Neutrophil (primary cell): ENCODE data around the gene UCN.

ENCODE experiments used
- H3K27ac ChIP-seq: fragments of 200-600 bp; sonication (generic); 2 replicates; pipeline ENCODE4 v1.5.1; 2016; ENCODE audit warnings: mild to moderate bottlenecking, moderate library complexity
- H3K27me3 ChIP-seq: fragments of 200-600 bp; sonication (generic); 2 replicates; pipeline ENCODE4 v1.6.0; 2016; ENCODE audit warnings: mild to moderate bottlenecking
- H3K36me3 ChIP-seq: fragments of 200-600 bp; sonication (generic); 2 replicates; pipeline ENCODE4 v1.5.1; 2017
- H3K4me1 ChIP-seq, 2 experiments: fragments of 200-600 bp in 1 of 2; sonication (generic) in 1 of 2; 1 replicate in 1 of 2; 2 replicates in 1 of 2; pipeline versions ENCODE4 v1.5.1 to v1.6.1; 2013 to 2016; ENCODE audit warnings: low read depth in 1 of 2, low read length in 1 of 2, mild to moderate bottlenecking in 1 of 2, moderate library complexity in 1 of 2; ENCODE audit not compliant: control insufficient read depth in 1 of 2, insufficient read depth in 1 of 2
- H3K4me3 ChIP-seq, 2 experiments: fragments of 200-600 bp in 1 of 2; sonication (generic) in 1 of 2; 1 replicate in 1 of 2; 2 replicates in 1 of 2; pipeline ENCODE4 v1.5.1; 2013 to 2016; ENCODE audit warnings: low read depth in 1 of 2, low read length in 1 of 2, mild to moderate bottlenecking in 1 of 2, moderate library complexity in 1 of 2
- H3K9me3 ChIP-seq: fragments of 200-600 bp; sonication (generic); 2 replicates; pipeline ENCODE4 v1.5.1; 2016
- TF ChIP-seq, protein P1 (sequence below): fragments of 200-600 bp; sonication (generic); IDR thresholded peaks from 2 replicates; pipeline ENCODE4 v1.5.1; 2016; ENCODE audit warnings: antibody characterized with exemption

UCN gene

DNA sequence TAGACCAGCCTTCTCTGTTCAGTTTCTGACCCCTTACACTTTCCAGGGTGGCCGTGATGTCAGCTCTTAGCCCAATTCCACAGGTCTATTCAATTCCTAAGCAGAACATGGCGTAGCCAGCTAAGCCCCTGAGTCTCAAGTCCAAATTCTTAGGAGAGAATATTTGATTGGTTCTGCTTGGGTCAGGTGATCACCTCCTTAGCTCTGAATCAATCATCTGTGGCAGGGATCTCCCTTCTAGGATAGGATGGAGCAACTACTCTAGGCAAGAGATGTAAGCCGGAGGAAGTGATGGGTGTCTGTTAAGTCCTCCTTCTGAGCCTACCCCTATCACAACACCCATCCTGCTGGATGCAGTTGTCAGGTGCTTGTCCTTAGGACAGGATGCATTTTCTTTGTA, 11.1 kb downstream of the UCN start:
- Histone ChIP-seq H3K9me3 (no peaks in the 10 kb centered on the region), H3K4me1 (peaks cover 0 to 4% of the 10 kb centered on the region in 2 experiments), H3K27ac (no peak overlapping the region), H3K4me3 (no peak overlapping the region), H3K27me3 (peaks cover 5% of the 10 kb centered on the region), H3K36me3 (no peaks in the 10 kb centered on the region)
- TF ChIP-seq, protein P1, sequence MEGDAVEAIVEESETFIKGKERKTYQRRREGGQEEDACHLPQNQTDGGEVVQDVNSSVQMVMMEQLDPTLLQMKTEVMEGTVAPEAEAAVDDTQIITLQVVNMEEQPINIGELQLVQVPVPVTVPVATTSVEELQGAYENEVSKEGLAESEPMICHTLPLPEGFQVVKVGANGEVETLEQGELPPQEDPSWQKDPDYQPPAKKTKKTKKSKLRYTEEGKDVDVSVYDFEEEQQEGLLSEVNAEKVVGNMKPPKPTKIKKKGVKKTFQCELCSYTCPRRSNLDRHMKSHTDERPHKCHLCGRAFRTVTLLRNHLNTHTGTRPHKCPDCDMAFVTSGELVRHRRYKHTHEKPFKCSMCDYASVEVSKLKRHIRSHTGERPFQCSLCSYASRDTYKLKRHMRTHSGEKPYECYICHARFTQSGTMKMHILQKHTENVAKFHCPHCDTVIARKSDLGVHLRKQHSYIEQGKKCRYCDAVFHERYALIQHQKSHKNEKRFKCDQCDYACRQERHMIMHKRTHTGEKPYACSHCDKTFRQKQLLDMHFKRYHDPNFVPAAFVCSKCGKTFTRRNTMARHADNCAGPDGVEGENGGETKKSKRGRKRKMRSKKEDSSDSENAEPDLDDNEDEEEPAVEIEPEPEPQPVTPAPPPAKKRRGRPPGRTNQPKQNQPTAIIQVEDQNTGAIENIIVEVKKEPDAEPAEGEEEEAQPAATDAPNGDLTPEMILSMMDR = no peak

DNA sequence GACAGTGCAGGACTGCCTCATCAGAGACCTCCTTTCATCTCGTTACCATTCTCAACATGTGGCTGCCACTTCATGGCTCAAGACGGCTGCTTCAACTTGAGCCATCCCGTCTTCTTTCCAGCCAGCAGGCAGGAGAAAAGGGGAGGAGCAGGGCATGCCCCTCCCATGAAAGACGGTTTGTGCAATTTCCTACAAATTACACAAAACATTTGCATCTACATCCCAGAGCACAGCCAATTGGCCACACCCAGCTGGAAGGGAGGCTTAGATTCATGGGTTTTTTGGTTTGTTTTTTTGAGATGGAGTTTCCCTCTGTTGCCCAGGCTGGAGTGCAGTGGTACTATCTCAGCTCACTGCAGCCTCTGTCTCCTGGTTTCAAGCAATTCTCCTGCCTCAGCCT, 11.8 kb downstream of the UCN start:
- Histone ChIP-seq H3K9me3 (no peaks in the 10 kb centered on the region), H3K4me3 (no peak overlapping the region), H3K27ac (no peak overlapping the region), H3K4me1 (peaks cover 0 to 4% of the 10 kb centered on the region in 2 experiments), H3K36me3 (no peaks in the 10 kb centered on the region), H3K27me3 (peaks cover 12% of the 10 kb centered on the region)
- TF ChIP-seq, protein P1 = no peak

DNA sequence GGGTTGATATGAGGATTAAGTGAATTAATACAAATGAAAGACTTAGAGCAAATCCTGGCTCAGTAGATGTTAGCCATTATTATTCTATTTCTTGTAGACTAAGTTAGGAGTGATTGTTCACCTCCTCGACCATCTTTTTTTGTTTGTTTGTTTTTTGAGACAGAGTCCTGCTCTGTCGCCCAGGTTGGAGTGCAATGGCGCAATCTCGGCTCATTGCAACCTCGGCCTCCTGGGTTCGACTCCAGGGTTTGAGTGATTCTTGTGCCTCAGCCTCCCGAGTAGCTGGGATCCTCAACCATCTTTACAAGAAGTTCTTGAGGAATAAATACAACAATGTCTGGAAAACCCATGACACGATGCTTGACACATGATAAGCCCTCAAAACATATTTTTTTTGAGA, 13.3 kb downstream of the UCN start:
- no peaks in the 10 kb centered on the region for H3K9me3 ChIP-seq
- no peak overlapping the region for H3K27ac ChIP-seq
- peaks cover 0 to 4% of the 10 kb centered on the region in 2 experiments for H3K4me1 ChIP-seq
- TF ChIP-seq, protein P1 = no peak
- H3K27me3 ChIP-seq = peaks cover 26% of the 10 kb centered on the region
- H3K36me3 ChIP-seq = no peaks in the 10 kb centered on the region
- no peak overlapping the region for H3K4me3 ChIP-seq

DNA sequence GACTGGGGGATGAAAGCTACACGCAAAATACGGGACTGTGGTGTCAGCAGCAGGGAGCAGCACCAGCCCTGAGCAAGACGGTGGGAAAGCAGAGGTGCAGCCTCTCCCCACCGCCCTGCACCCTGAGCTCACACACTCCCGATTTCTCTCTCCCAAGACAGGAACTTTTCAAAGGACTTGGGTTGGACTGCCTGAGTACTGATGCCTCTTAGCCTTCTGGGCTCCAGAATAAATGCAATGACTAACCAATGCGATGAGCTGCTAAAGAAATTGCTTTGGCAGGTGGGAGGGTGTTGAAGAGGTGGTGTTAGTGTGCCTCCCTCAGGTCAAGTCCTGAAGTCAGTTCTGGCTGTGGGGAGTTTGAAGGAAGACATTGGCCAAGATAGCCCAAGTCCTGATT, 16.4 kb downstream of the UCN start:
- TF ChIP-seq, protein P1 = no peak
- H3K27ac ChIP-seq = no peak overlapping the region
- peaks cover 0 to 4% of the 10 kb centered on the region in 2 experiments for H3K4me1 ChIP-seq
- H3K9me3 ChIP-seq = no peaks in the 10 kb centered on the region
- no peak overlapping the region for H3K4me3 ChIP-seq
- peaks cover 40% of the 10 kb centered on the region for H3K27me3 ChIP-seq
- no peaks in the 10 kb centered on the region for H3K36me3 ChIP-seq

DNA sequence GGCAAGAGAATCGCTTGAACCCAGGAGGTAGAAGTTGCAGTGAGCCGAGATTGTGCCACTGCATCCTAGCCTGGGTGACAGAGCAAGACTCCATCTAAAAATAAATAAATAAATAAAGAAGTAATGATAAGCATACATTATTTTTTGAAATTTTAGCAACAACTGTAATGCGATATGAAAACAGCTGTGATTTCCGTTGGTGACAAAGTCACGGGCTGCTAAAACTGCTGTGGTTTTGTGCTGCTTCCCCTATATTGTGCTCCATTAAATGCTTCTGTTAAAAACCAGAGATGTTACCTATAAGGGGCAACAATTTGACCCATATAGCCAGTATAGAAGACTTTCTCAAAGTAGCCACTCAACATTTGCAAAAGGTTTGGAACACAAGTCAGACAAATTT, 17.7 kb downstream of the UCN start:
- TF ChIP-seq, protein P1 = no peak

DNA sequence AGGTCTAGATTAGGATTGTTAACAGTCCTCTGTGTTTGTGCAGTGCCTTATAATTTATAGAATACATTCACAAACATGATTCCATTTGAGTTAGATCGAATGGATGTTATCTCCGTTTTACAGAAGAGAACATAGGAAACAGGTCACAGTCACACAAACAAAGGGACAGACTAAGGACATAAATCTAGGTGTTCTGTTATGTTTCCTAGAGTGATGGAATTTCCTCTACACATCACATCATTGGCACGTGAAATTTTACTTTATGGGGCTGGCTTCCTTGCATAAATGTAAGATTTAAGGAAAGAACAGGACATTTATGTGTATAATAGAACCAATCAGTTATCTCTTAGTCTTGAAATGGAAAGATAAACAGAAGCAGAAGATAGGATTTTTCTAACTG, 19.6 kb downstream of the UCN start:
- H3K27me3 ChIP-seq = peaks cover 40% of the 10 kb centered on the region
- TF ChIP-seq, protein P1 = no peak
- no peaks in the 10 kb centered on the region for H3K36me3 ChIP-seq
- H3K27ac ChIP-seq = no peak overlapping the region
- no peak overlapping the region for H3K4me3 ChIP-seq
- no peaks in the 10 kb centered on the region for H3K9me3 ChIP-seq
- no peaks in the 10 kb centered on the region for H3K4me1 ChIP-seq

More for the DNA sequence above, 17.7 kb downstream of the UCN start:
- Histone ChIP-seq H3K27ac (no peak overlapping the region), H3K36me3 (no peaks in the 10 kb centered on the region), H3K27me3 (peaks cover 40% of the 10 kb centered on the region), H3K4me3 (no peak overlapping the region), H3K9me3 (no peaks in the 10 kb centered on the region), H3K4me1 (no peaks in the 10 kb centered on the region)
